A673 (cell line): Measurements from ENCODE around the gene FLYWCH1. TPM values are rescaled to one million over a fixed set of nuclear protein-coding genes. Genes with fewer than 3 reads are reported as not detected.

Experiments used
- BruUV-seq: library from RNA; stranded (reverse); fragments of 400-500 nt; replicated peaks from 2 replicates; lab custom pipeline; 2021; lab: Mats Ljungman, UMichigan
- CTCF ChIA-PET: fragments of 300-600 bp; sonication (Branson Sonifier 250); formaldehyde crosslinking; loops from one replicate; lab custom pipeline; 2022; ENCODE audit warnings: antibody characterized with exemption; lab: Charles Lee
- POLR2A ChIA-PET: fragments of 300-600 bp; sonication (Branson Sonifier 250); formaldehyde crosslinking; loops from one replicate; lab custom pipeline; 2022; ENCODE audit warnings: antibody characterized with exemption; ENCODE audit not compliant: low non-redundant PET; lab: Charles Lee
- DNase-seq: peaks from one replicate; pipeline ENCODE4 v3.0.0-alpha.2; 2015; ENCODE audit warnings: low spot score
- H3K27ac ChIP-seq: fragments of 200-600 bp; sonication (generic); 2 replicates; pipeline ENCODE4 v1.5.1; 2016; ENCODE audit warnings: mixed run types, low read depth, mild to moderate bottlenecking, mixed read lengths, antibody characterized with exemption, low read length; ENCODE audit not compliant: poor library complexity, severe bottlenecking
- H3K27me3 ChIP-seq: fragments of 200-600 bp; sonication (generic); replicated peaks from 2 replicates; pipeline ENCODE4 v1.6.1; 2017; ENCODE audit warnings: mixed run types, low read depth, mild to moderate bottlenecking, mixed read lengths, antibody characterized with exemption, low read length; ENCODE audit not compliant: insufficient read depth, poor library complexity
- H3K36me3 ChIP-seq: fragments of 200-600 bp; sonication (generic); 2 replicates; pipeline ENCODE4 v1.6.1; 2016; ENCODE audit warnings: mixed run types, mild to moderate bottlenecking, mixed read lengths, antibody characterized with exemption, low read length; ENCODE audit not compliant: insufficient read depth, poor library complexity, severe bottlenecking
- H3K4me1 ChIP-seq: fragments of 200-600 bp; sonication (generic); 2 replicates; pipeline ENCODE4 v1.6.1; 2017; ENCODE audit warnings: mixed run types, mild to moderate bottlenecking, mixed read lengths, antibody characterized with exemption, low read length; ENCODE audit not compliant: insufficient read depth, poor library complexity, severe bottlenecking
- H3K4me3 ChIP-seq: fragments of 200-600 bp; sonication (generic); 2 replicates; pipeline ENCODE4 v1.5.1; 2016; ENCODE audit warnings: low read depth, mixed run types, mild to moderate bottlenecking, mixed read lengths, low read length; ENCODE audit not compliant: poor library complexity, severe bottlenecking
- H3K9me3 ChIP-seq: fragments of 200-600 bp; sonication (generic); 2 replicates; pipeline ENCODE4 v1.6.1; 2016; ENCODE audit warnings: mixed run types, low read depth, mild to moderate bottlenecking, mixed read lengths, antibody characterized with exemption, low read length; ENCODE audit not compliant: poor library complexity, severe bottlenecking
- EZH2 ChIP-seq: fragments of 200-600 bp; sonication (generic); IDR thresholded peaks from 2 replicates; pipeline ENCODE4 v1.6.1; 2017; ENCODE audit warnings: borderline replicate concordance, low read depth, mild to moderate bottlenecking, mixed read lengths, antibody characterized with exemption, low read length; ENCODE audit not compliant: poor library complexity, severe bottlenecking
- intact Hi-C: fragments of 100-400 bp; cut with micrococcal nuclease; formaldehyde crosslinking; loops from one replicate; pipeline ENCODE4 v1.10.0; 2022; ENCODE audit not compliant: unreplicated experiment
- total RNA-seq: library from RNA; stranded (reverse); gene quantifications from 2 replicates; pipeline ENCODE4 v1.2.3, GENCODE V29; 2021
- TF ChIP-seq, protein P1 (sequence below): fragments of 300-800, 200-600 bp; sonication (generic); conservative IDR thresholded peaks from 2 replicates; pipeline ENCODE4 v1.5.1; 2017; ENCODE audit warnings: low read depth, mild to moderate bottlenecking, antibody characterized with exemption, low read length, moderate library complexity, mixed read lengths

FLYWCH1 gene
- total RNA-seq, 1 experiment from 2014 or later: 46.8 TPM

DNA sequence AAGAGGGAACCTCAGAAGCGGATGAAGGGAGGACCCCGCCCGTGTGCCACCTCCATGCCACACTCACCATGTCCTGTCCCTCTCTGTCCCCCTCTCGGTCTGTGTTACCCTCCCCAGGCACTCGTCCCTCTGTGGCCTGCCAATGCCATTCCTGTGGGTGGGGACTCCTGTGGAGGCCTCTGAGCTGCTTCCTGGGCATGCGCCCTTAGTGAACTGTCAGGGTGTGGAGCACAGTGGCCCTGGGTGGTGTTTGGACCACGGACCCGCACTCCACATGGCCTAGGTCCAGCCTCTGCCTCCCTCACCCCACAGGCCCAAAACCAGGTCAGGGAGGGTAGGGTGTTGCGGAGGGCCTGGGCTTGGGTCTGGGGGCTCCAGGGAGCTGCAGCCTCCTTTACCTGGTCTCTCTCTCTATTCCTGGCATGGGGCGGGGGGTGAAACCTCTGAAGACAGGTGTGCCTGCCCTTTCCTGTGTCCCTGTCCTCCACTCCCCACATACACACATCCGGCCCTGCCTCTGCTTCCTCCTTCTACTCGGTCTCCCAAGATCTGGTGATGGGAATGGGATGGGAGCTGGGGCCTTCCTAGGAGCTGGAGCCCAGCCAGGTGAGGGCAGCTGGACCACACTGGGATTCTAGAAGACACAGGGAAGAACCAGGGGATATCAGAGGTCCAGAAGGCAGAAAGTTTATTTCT, 80.0 kb downstream of the FLYWCH1 start:
- no peaks in the 10 kb centered on the region for H3K4me1 ChIP-seq
- ChIA-PET CTCF (no interaction called here), POLR2A (interaction anchor here (0.5 to 0.6 kb wide), 2 partner anchors 119 to 316 kb away, joined by 3 to 4 read pairs; no protein-coding TSS in a partner anchor)
- H3K27ac ChIP-seq: no peak overlapping the region
- H3K4me3 ChIP-seq: no peak overlapping the region
- TF ChIP-seq EZH2: no peak
- TF ChIP-seq, protein P1, sequence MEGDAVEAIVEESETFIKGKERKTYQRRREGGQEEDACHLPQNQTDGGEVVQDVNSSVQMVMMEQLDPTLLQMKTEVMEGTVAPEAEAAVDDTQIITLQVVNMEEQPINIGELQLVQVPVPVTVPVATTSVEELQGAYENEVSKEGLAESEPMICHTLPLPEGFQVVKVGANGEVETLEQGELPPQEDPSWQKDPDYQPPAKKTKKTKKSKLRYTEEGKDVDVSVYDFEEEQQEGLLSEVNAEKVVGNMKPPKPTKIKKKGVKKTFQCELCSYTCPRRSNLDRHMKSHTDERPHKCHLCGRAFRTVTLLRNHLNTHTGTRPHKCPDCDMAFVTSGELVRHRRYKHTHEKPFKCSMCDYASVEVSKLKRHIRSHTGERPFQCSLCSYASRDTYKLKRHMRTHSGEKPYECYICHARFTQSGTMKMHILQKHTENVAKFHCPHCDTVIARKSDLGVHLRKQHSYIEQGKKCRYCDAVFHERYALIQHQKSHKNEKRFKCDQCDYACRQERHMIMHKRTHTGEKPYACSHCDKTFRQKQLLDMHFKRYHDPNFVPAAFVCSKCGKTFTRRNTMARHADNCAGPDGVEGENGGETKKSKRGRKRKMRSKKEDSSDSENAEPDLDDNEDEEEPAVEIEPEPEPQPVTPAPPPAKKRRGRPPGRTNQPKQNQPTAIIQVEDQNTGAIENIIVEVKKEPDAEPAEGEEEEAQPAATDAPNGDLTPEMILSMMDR: no peak
- no TSS peak for BruUV-seq
- H3K27me3 ChIP-seq: peaks cover 8% of the 10 kb centered on the region
- H3K9me3 ChIP-seq: no peaks in the 10 kb centered on the region
- DNase-seq: no peak
- intact Hi-C loops: no loop called here
- no peaks in the 10 kb centered on the region for H3K36me3 ChIP-seq

DNA sequence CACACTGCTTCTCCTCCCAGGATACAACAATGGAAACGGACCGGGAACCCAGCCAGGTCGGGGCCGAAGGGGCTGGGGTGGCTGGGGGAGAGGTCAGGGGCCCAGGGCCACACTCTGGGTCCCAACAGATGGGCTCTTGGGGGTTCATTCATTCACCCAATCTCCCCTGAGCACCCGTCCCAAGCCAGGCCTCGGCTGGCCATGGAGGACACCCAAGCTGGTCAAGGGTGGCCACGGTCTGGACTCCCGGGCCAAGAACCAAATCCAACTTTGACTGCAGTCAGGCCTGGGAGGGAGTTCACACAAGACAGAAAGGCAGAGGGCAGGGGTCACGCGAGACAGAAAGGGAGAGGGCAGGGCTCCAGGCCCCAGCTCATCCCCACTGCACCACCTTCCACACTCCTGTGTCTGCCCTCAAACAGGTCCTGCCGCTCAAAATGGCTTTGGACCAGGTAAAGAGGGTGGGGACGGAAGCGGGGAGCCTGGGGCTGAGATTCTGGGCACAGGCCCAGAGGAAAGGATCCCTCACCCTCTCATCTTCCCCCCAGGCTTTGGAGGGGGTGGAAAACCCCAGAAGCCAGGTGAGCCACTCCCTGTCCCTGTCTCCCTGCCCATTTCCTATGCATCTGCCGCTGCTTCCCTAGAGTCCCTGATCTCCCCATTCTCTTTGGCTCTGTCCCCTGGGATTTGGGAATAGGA, 80.8 kb downstream of the FLYWCH1 start:
- intact Hi-C loops: no loop called here

DNA sequence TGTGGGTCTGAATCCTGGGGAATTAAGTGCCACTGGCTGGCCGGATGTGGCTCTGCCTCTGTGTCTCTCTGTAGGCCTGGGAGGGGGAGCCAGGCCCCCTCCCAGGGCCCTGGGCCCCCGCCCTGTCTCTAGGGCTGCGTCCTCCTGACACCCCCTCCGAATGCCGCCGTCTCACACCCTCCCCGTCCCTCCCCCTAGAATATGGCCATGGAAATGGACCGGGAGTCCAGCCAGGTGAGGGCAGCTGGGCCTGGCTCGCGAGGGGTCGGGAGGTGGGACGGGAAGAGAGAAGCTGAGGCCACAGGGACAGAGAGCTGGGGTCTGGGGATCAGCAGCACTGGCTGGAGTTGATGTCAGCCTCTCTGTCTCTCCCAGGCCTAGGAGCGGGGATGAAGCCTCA, 84.6 kb downstream of the FLYWCH1 start:
- Histone ChIP-seq H3K27ac (no peak overlapping the region), H3K36me3 (no peaks in the 10 kb centered on the region), H3K9me3 (no peaks in the 10 kb centered on the region), H3K27me3 (peaks cover 46% of the 10 kb centered on the region), H3K4me3 (no peak overlapping the region), H3K4me1 (no peaks in the 10 kb centered on the region)
- no TSS peak for BruUV-seq
- ChIA-PET POLR2A (no interaction called here), CTCF (no interaction called here)
- TF ChIP-seq, protein P1: no peak
- TF ChIP-seq EZH2: no peak
- intact Hi-C loops: no loop called here
- DNase-seq: no peak

More for the DNA sequence above, 80.8 kb downstream of the FLYWCH1 start:
- H3K27ac ChIP-seq: no peak overlapping the region
- ChIA-PET POLR2A (interaction anchor here (0.5 to 0.6 kb wide), 2 partner anchors 120 to 316 kb away, joined by 3 to 4 read pairs; no protein-coding TSS in a partner anchor), CTCF (no interaction called here)
- peaks cover 16% of the 10 kb centered on the region for H3K27me3 ChIP-seq
- no peak overlapping the region for H3K4me3 ChIP-seq
- no peaks in the 10 kb centered on the region for H3K36me3 ChIP-seq
- no peak for DNase-seq
- TF ChIP-seq, protein P1: no peak
- TF ChIP-seq EZH2: no peak
- H3K4me1 ChIP-seq: no peaks in the 10 kb centered on the region
- no TSS peak for BruUV-seq
- no peaks in the 10 kb centered on the region for H3K9me3 ChIP-seq
